Measurements from ENCODE around the gene TMEM19. TPM values are rescaled to one million over a fixed set of nuclear protein-coding genes. Genes with fewer than 3 reads are reported as not detected.

TMEM19 gene
- total and polyA plus RNA-seq, 8 donors: 7.6 to 80.5 (median 11.1) TPM

- Histone ChIP-seq H3K4me3 (no peak overlapping the region), H3K27ac (peak overlapping the region in 1 of 5 donors; percentile 27), H3K4me1 (peaks cover 0 to 11% (median 0%) of the 10 kb centered on the region in 4 donors), H3K36me3 (no peaks in the 10 kb centered on the region), H3K9me3 (peaks cover 0 to 2% (median 0%) of the 10 kb centered on the region in 4 donors), H3K27me3 (no peaks in the 10 kb centered on the region)
- TF ChIP-seq POLR2AphosphoS5 (IDR thresholded peaks at IDR 0.05) (peak in 2 of 3 donors; percentile 12 to 39), POLR2A (IDR thresholded peaks at IDR 0.05) (no peak)
- WGBS, 5 donors: 63 to 76% (median 72%) methylated on average over 5 of the region's 5 CpGs
- DNase-seq: peak in 1 of 2 donors; percentile 7
- intact Hi-C loops (cut with DNase I; ENCODE audit: low total_unique reads): no loop called here
Observed at GRCh38 chr12:71719647-71720370, 33.9 kb downstream of the TMEM19 start.

- Histone ChIP-seq H3K27me3 (no peaks in the 10 kb centered on the region), H3K27ac (peak overlapping the region in 3 of 5 donors; percentile 31 to 49 (median 36)), H3K4me3 (no peak overlapping the region), H3K36me3 (no peaks in the 10 kb centered on the region), H3K9me3 (no peaks in the 10 kb centered on the region), H3K4me1 (peaks cover 0 to 11% (median 0%) of the 10 kb centered on the region in 4 donors)
- peak in 1 of 2 donors; percentile 73 for DNase-seq
- no peak for TF ChIP-seq POLR2A (IDR thresholded peaks at IDR 0.05)
- no peak for TF ChIP-seq CTCF (IDR thresholded peaks at IDR 0.05)
- TF ChIP-seq EP300 (IDR thresholded peaks at IDR 0.05): no peak
- TF ChIP-seq POLR2AphosphoS5 (IDR thresholded peaks at IDR 0.05): peak in 1 of 3 donors; percentile 55
- 45 to 76% (median 58%) methylated on average over 4 of the region's 4 CpGs for WGBS, 5 donors
- intact Hi-C loops (cut with DNase I; ENCODE audit: low total_unique reads): no loop called here
Observed at GRCh38 chr12:71721783-71722505, 36.1 kb downstream of the TMEM19 start.

GRCh38 chr12:71725011-71725410 is 39.1 kb downstream of the TMEM19 start:
- Histone ChIP-seq H3K27ac (no peak overlapping the region), H3K36me3 (no peaks in the 10 kb centered on the region), H3K4me1 (peaks cover 0 to 11% (median 0%) of the 10 kb centered on the region in 4 donors), H3K9me3 (no peaks in the 10 kb centered on the region), H3K27me3 (no peaks in the 10 kb centered on the region), H3K4me3 (no peak overlapping the region)
- intact Hi-C loops (cut with DNase I; ENCODE audit: low total_unique reads): no loop called here
- DNase-seq: no peak
- TF ChIP-seq CTCF (IDR thresholded peaks at IDR 0.05) (no peak), POLR2AphosphoS5 (IDR thresholded peaks at IDR 0.05) (no peak)
- 79 to 89% (median 85%) methylated on average over 3 of the region's 3 CpGs for WGBS, 5 donors

- DNase-seq: no peak
Observed at GRCh38 chr12:71726548-71726947, 40.7 kb downstream of the TMEM19 start.

More at GRCh38 chr12:71726548-71726947, 40.7 kb downstream of the TMEM19 start:
- Histone ChIP-seq H3K36me3 (no peaks in the 10 kb centered on the region), H3K9me3 (no peaks in the 10 kb centered on the region), H3K27ac (no peak overlapping the region), H3K27me3 (no peaks in the 10 kb centered on the region), H3K4me1 (no peaks in the 10 kb centered on the region), H3K4me3 (no peak overlapping the region)
- whole genome bisulfite sequencing, 5 donors: 80 to 88% (median 86%) methylated on average over 2 of the region's 2 CpGs
- intact Hi-C loops (cut with DNase I; ENCODE audit: low total_unique reads): no loop called here
- TF ChIP-seq EP300 (IDR thresholded peaks at IDR 0.05): no peak
- no peak for TF ChIP-seq POLR2AphosphoS5 (IDR thresholded peaks at IDR 0.05)
- TF ChIP-seq CTCF (IDR thresholded peaks at IDR 0.05): no peak
- no peak for TF ChIP-seq POLR2A (IDR thresholded peaks at IDR 0.05)

Data from stomach (tissue), 9 donors.